GM12875 (cell line): ENCODE data around the gene CLSTN1.
"Not testable (repeated sequence)": the region's sequence is repeated elsewhere in the genome, so short reads cannot be mapped to it uniquely, and the experiment has no call there.

Experiments used
- H3K4me3 ChIP-seq: one replicate; pipeline ENCODE4 v1.5.1; 2011; ENCODE audit warnings: low read depth, low read length, control low read depth
- CTCF ChIP-seq: IDR thresholded peaks from 2 replicates; pipeline ENCODE4 v1.5.1; 2011; ENCODE audit warnings: low read depth, mild to moderate bottlenecking, control low read depth, inconsistent platforms, low read length, moderate library complexity, borderline replicate concordance; ENCODE audit not compliant: insufficient read depth

CLSTN1 gene

GRCh38 chr1:9797049-9797448, 26.7 kb downstream of the CLSTN1 start:
- TF ChIP-seq CTCF: no peak
- H3K4me3 ChIP-seq: no peak overlapping the region

GRCh38 chr1:9794081-9794480, 29.7 kb downstream of the CLSTN1 start:
- H3K4me3 ChIP-seq: no peak overlapping the region
- no peak for TF ChIP-seq CTCF

GRCh38 chr1:9793291-9793690, 30.5 kb downstream of the CLSTN1 start:
- no peak for TF ChIP-seq CTCF

GRCh38 chr1:9792156-9793042, 31.4 kb downstream of the CLSTN1 start:
- H3K4me3 ChIP-seq: no peak overlapping the region
- TF ChIP-seq CTCF: no peak

More at GRCh38 chr1:9793291-9793690, 30.5 kb downstream of the CLSTN1 start:
- H3K4me3 ChIP-seq: no peak overlapping the region

GRCh38 chr1:9789700-9790099, 34.1 kb downstream of the CLSTN1 start:
- not testable (repeated sequence) for H3K4me3 ChIP-seq

- no peak for TF ChIP-seq CTCF
- H3K4me3 ChIP-seq: peak overlapping the region; percentile 16
These were observed 36.1 kb downstream of the CLSTN1 start for GRCh38 chr1:9787702-9788101.

- TF ChIP-seq CTCF: no peak
- H3K4me3 ChIP-seq: no peak overlapping the region
These were observed 38.4 kb downstream of the CLSTN1 start for GRCh38 chr1:9785406-9785805.
